ENCODE measurements around the gene ADAM15. TPM values are rescaled to one million over a fixed set of nuclear protein-coding genes. Genes with fewer than 3 reads are reported as not detected.

The ADAM15 gene
- total and polyA plus RNA-seq, 2 of the 8 experiments (the other 6 are each of a cell fraction or from before 2014, with no cell fraction given) = 32.9 to 37.6 TPM

DNA sequence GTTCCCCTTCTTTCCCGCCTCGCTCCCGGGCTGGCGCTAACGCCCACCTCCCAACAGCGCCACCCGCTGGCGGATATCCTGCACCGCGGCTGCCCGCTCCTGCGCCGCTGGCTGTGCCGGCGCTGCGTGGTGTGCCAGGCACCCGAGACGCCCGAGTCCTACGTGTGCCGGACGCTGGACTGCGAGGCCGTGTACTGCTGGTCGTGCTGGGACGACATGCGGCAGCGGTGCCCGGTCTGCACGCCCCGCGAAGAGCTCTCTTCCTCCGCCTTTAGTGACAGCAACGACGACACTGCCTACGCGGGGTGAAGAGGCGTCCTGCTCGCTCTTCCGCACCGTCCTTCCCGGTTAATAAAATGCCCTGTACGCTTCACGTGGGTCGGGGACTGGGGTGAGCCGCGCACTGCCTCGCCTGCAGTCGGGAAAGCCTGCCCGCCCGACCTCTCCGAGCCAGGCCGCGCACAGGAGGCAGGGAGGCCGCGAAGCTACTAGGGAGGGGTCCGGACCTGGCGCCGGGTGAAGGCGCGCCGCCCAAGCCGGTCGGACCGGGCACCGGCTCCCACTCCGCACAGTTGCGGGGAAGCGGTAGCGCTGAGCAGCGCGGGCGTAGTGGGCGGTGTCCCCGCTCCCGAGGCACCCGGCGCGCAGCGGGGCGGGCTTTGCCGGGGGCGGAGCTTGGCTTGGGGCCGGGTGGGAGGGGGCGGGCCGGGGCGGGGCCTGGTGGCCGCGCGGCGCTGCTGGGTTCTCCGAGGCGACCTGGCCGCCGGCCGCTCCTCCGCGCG lies at the start of gene ADAM15 (continued):
- TF ChIP-seq NANOG (IDR thresholded peaks at IDR 0.05; ENCODE audit: insufficient read depth, low read depth, low read length, poor library complexity, severe bottlenecking) (no peak), SP1 (IDR thresholded peaks at IDR 0.05; ENCODE audit: low read depth, low read length) (peak; percentile 70; the same call in 1 of the 2 replicates), CREB1 (IDR thresholded peaks at IDR 0.05) (peak; percentile 58; the same call in 1 of the 2 replicates), FOSL1 (IDR thresholded peaks at IDR 0.05; ENCODE audit: insufficient read depth, low read depth, low read length) (no peak), SP2 (IDR thresholded peaks at IDR 0.05; ENCODE audit: low read length) (no peak), TCF12 (IDR thresholded peaks at IDR 0.05; ENCODE audit: low read depth, low read length) (no peak)

All from H1 (cell line).